Germinal center (tissue), 1 donor: ENCODE measurements around the gene MDM2.
"Not testable (repeated sequence)": the region's sequence is repeated elsewhere in the genome, so short reads cannot be mapped to it uniquely, and the experiment has no call there.

Experiments
- DNase-seq: peaks from one replicate; pipeline ENCODE4 v3.0.0; 2012; ENCODE audit warnings: mixed read lengths, low spot score

MDM2 gene

GRCh38 chr12:68806488-68807237 is 1.3 kb upstream of the MDM2 start:
- DNase-seq, result no peak

- not testable (repeated sequence) for DNase-seq
These were observed 752 bp upstream of the MDM2 start for GRCh38 chr12:68807274-68807575.

- peak; percentile 51 for DNase-seq
These were observed 612 bp downstream of the MDM2 start for GRCh38 chr12:68808388-68809189.

GRCh38 chr12:68809190-68810026 is 1.4 kb downstream of the MDM2 start:
- no peak for DNase-seq

- DNase-seq, result not testable (repeated sequence)
These were observed 2.0 kb downstream of the MDM2 start for GRCh38 chr12:68810027-68810389.

- DNase-seq, result not testable (repeated sequence)
These were observed 3.6 kb downstream of the MDM2 start for GRCh38 chr12:68811573-68811972.

GRCh38 chr12:68812553-68813241 is 4.7 kb downstream of the MDM2 start:
- DNase-seq, result no peak

- no peak for DNase-seq
These were observed 5.2 kb downstream of the MDM2 start for GRCh38 chr12:68813242-68813593.

- no peak for DNase-seq
These were observed 6.7 kb downstream of the MDM2 start for GRCh38 chr12:68814490-68815231.

GRCh38 chr12:68815232-68815927 is 7.4 kb downstream of the MDM2 start:
- DNase-seq, result no peak

- DNase-seq, result no peak
These were observed 8.2 kb downstream of the MDM2 start for GRCh38 chr12:68815928-68816800.

GRCh38 chr12:68819481-68819880 is 11.5 kb downstream of the MDM2 start:
- DNase-seq, result not testable (repeated sequence)

- no peak for DNase-seq
These were observed 13.6 kb downstream of the MDM2 start for GRCh38 chr12:68821357-68822188.

- no peak for DNase-seq
These were observed 15.7 kb downstream of the MDM2 start for GRCh38 chr12:68823696-68824095.

GRCh38 chr12:68824131-68824530 is 16.2 kb downstream of the MDM2 start:
- no peak for DNase-seq

GRCh38 chr12:68824597-68825250 is 16.7 kb downstream of the MDM2 start:
- no peak for DNase-seq

GRCh38 chr12:68825569-68826217 is 17.7 kb downstream of the MDM2 start:
- DNase-seq, result no peak
